ENCODE results near the gene RBL1.
"Not testable (repeated sequence)": the region's sequence is repeated elsewhere in the genome, so short reads cannot be mapped to it uniquely, and the experiment has no call there.

RBL1 gene

GRCh38 chr20:37081717-37082289 lies 14.0 kb downstream of the RBL1 start:
- DNase-seq (ENCODE audit: low read depth, low spot score), result no peak
- no peak overlapping the region for H3K27ac ChIP-seq

GRCh38 chr20:37077009-37077408 lies 18.8 kb downstream of the RBL1 start:
- H3K27ac ChIP-seq, result no peak overlapping the region
- no peak for DNase-seq (ENCODE audit: low read depth, low spot score)

DNA sequence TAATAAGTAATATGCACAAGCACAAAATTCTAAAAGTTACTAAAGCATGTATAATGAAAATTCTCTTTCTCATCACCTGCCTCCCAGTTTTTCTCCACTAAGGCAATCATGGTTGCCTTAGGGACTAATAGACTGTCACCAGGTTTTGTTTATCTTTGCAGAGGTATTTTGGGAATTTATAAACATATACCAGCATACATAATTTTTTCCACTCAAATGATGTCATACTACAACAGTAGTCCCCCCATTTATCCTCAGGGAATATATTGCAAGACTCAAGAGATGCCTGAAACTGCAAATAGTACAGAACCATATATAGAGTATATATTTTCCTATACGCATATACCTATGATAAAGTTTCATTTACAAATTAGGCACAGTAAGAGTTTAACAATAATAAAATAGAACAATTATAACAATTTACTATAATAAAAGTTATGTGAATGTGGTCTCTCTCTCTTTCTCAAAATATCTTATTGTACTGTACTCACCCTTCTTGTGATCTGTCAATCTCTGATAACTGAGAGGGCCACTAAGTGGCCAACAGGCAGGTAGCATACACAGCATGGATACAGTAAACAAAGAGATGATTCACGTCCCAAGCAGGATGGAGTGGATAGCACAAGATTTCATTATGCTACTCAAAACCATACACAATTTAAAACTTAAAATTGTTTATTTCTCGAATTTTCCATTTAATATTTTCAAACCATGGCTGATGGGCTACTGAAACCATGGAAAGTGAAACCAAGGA lies 19.7 kb downstream of the RBL1 start:
- no peak overlapping the region for H3K27ac ChIP-seq
- no peak for DNase-seq (ENCODE audit: low read depth, low spot score)

GRCh38 chr20:37072293-37073196 lies 23.3 kb downstream of the RBL1 start:
- no peak for DNase-seq (ENCODE audit: low read depth, low spot score)
- H3K27ac ChIP-seq, result peak overlapping the region; percentile 60

- H3K27ac ChIP-seq, result peak overlapping the region; percentile 60
- DNase-seq (ENCODE audit: low read depth, low spot score), result peak; percentile 56
These were observed 24.3 kb downstream of the RBL1 start for GRCh38 chr20:37071481-37071911.

- not testable (repeated sequence) for H3K27ac ChIP-seq; DNase-seq (ENCODE audit: low read depth, low spot score)
These were observed 26.2 kb downstream of the RBL1 start for GRCh38 chr20:37069563-37069962.

- H3K27ac ChIP-seq, result no peak overlapping the region
- DNase-seq (ENCODE audit: low read depth, low spot score), result no peak
These were observed 29.6 kb downstream of the RBL1 start for GRCh38 chr20:37066168-37066567.

DNA sequence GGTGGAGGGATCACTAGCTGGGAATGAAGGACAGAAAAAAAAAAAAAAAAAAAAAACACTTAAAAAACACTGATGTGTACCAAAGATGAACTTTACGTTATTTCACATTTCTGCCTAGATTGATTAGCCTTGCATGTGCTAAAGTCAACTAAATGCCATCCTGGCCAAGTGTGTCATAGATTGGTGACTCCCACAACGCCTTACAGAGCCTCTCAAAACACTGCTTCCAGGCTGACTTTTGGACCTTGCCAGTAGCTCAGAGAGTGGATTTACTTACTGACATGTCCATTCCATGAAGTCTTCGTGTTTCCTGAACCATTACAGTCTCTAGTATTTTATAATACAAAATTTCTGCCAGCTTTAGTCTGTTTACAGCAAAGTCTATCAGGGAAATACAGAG lies 40.5 kb downstream of the RBL1 start:
- no peak overlapping the region for H3K27ac ChIP-seq
- no peak for DNase-seq (ENCODE audit: low read depth, low spot score)

- DNase-seq (ENCODE audit: low read depth, low spot score), result no peak
- H3K27ac ChIP-seq, result no peak overlapping the region
These were observed 42.4 kb downstream of the RBL1 start for GRCh38 chr20:37053230-37053950.

DNA sequence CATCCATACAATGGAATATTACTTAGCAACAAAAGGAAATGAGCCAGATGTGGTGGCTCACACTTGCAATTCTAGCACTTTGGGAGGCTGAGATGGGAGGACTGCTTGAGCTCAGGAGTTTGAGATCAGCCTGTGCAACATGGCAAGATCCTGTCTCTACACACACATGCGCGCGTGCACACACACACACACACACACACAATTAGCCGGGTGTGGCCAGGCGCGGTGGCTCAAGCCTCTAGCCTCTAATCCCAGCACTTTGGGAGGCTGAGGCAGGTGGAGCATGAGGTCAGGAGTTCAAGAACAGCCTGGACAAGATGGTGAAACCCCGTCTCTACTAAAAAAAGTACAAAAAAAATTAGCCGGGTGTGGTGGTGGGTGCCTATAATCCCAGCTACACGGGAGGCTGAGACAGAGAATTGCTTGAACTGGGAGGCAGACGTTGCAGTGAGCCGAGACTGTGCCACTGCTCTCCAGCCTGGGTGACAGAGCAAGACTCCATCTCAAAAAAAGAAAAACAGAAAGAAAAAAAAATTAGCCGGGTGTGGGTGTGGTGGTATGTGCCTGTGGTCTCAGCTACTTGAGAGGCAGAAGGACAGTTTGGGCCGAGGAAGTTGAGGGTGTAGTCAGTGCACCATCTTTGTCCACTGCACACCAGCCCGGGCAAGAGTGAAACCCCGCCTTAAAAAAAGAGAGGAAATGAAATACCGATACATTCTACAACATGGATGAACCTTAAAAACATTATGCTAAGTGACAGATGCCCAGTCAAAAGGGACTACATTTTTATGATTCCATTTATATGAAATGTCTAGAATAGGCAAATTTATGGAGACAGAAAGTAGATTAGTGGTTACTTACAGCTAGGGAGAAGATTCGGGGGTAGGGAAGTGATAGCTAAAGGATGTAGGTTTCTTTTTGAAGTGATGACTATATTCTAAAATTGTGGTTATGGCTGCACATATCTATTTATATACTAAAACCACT lies 52.5 kb downstream of the RBL1 start:
- DNase-seq (ENCODE audit: low read depth, low spot score), result no peak

GRCh38 chr20:37039366-37039765 lies 56.4 kb downstream of the RBL1 start:
- not testable (repeated sequence) for H3K27ac ChIP-seq; DNase-seq (ENCODE audit: low read depth, low spot score)

More for the DNA sequence above, 52.5 kb downstream of the RBL1 start:
- no peak overlapping the region for H3K27ac ChIP-seq

DNA sequence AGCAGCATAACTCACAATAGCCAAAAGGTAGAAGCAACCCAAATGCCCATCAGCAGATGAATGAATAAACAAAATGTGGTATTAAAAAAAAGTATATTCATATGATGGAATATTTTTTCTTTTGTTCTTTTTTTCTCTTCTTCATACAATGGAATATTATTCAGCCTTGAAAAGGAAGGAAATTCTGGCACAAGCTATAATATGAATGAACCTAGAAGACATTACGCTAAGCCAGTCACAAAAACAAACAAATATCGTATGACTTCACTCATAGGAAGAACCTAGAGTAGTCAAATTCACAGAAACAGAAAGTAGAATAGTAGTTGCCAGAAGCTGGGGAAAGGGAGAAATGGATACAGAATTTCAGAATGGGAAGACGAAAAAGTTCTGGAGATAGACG lies 63.7 kb downstream of the RBL1 start:
- no peak for DNase-seq (ENCODE audit: low read depth, low spot score)
- H3K27ac ChIP-seq, result no peak overlapping the region

- no peak for DNase-seq (ENCODE audit: low read depth, low spot score)
- H3K27ac ChIP-seq, result no peak overlapping the region
These were observed 75.2 kb downstream of the RBL1 start for GRCh38 chr20:37020636-37021035.

DNA sequence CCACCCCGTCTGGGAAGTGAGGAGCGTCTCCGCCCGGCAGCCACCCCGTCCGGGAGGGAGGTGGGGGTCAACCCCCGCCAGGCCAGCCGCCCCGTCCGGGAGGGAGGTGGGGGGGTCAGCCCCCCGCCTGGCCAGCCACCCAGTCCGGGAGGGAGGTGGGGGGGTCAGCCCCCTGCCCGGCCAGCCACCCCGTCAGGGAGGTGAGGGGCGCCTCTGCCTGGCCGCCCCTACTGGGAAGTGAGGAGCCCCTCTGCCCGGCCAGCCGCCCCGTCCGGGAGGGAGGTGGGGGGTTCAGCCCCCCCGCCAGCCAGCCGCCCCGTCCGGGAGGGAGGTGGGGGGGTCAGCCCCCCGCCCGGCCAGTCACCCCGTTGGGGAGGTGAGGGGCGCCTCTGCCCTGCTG lies 83.2 kb downstream of the RBL1 start:
- not testable (repeated sequence) for DNase-seq (ENCODE audit: low read depth, low spot score)

DNA sequence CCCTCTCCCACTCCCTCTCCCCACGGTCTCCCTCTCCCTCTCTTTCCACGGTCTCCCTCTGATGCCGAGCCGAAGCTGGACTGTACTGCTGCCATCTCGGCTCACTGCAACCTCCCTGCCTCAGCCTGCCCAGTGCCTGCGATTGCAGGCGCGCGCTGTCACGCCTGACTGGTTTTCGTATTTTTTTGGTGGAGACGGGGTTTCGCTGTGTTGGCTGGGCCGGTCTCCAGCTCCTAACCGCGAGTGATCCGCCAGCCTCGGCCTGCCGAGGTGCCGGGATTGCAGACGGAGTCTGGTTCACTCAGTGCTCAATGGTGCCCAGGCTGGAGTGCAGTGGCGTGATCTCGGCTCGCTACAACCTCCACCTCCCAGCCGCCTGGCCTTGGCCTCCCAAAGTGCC lies 83.9 kb downstream of the RBL1 start:
- DNase-seq (ENCODE audit: low read depth, low spot score); H3K27ac ChIP-seq: not testable (repeated sequence)

More for the DNA sequence above, 83.2 kb downstream of the RBL1 start:
- H3K27ac ChIP-seq, result not testable (repeated sequence)

DNA sequence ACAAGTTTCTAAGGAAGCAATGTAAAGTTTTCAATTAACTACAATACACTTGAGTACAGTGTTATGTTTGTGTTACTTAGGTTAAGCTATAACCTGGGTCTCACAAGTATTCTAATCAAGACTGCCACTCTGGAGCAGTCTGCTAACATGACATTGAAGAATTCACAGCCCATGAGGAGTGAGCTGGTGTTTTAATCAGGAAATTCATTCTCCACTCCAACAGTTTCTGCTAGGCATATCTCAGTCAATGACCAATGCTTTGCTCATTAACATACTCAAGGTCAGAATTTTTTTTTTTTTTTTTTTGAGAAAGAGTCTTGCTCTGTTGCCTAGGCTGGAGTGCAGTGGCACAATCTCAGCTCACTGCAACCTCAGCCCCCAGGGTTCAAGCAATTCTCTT lies 84.7 kb downstream of the RBL1 start:
- no peak for DNase-seq (ENCODE audit: low read depth, low spot score)
- no peak overlapping the region for H3K27ac ChIP-seq

- no peak overlapping the region for H3K27ac ChIP-seq
- no peak for DNase-seq (ENCODE audit: low read depth, low spot score)
These were observed 87.7 kb downstream of the RBL1 start for GRCh38 chr20:37007898-37008649.
